B cell (primary cell): Measurements from ENCODE around the gene DNAJC21. TPM values are rescaled to one million over a fixed set of nuclear protein-coding genes. Genes with fewer than 3 reads are reported as not detected.

Experiments
- ATAC-seq: fragments of 200-7000 bp; cut with Tn5 transposase; one replicate; pipeline ENCODE4 v1.10.0; 2021; ENCODE audit warnings: low read depth, mild to moderate bottlenecking, moderate number of reproducible peaks, moderate library complexity
- CTCF ChIA-PET: fragments of 350-600 bp; sonication (Branson Sonifier 250); formaldehyde crosslinking; loops from one replicate; lab custom pipeline; 2021; ENCODE audit warnings: antibody characterized with exemption, inconsistent platforms; lab: Charles Lee
- POLR2A ChIA-PET: fragments of 350-600 bp; sonication (Branson Sonifier 250); formaldehyde crosslinking; loops from one replicate; lab custom pipeline; 2021; ENCODE audit warnings: antibody characterized with exemption; lab: Charles Lee
- DNase-seq: peaks from one replicate; pipeline ENCODE4 v3.0.0; 2013
- H2AFZ ChIP-seq: 2 replicates; pipeline ENCODE4 v1.6.1; 2012; ENCODE audit warnings: mild to moderate bottlenecking, low read depth, low read length; ENCODE audit not compliant: insufficient read depth, poor library complexity, severe bottlenecking
- H3K27ac ChIP-seq, 2 donors: 1 replicate in 1 of 2; 2 replicates in 1 of 2; pipeline ENCODE4 v1.5.1; 2012 to 2013; ENCODE audit warnings: low read length in 2 of 2, mild to moderate bottlenecking in 2 of 2, moderate library complexity in 1 of 2
- H3K27me3 ChIP-seq, 4 experiments: fragments of 200-600 bp in 1 of 4; sonication (generic) in 1 of 4; replicated peaks in 1 of 4; 1 replicate in 2 of 4; 2 replicates in 2 of 4; pipeline versions ENCODE4 v1.6.1 to v1.7.0; 2013 to 2016; ENCODE audit warnings: low read length in 3 of 4, mild to moderate bottlenecking in 2 of 4, mixed read lengths in 1 of 4, moderate library complexity in 1 of 4; ENCODE audit not compliant: insufficient read depth in 4 of 4, control insufficient read depth in 3 of 4; ENCODE audit errors: control extremely low read depth in 1 of 4
- H3K36me3 ChIP-seq, 2 experiments: replicated peaks in 1 of 2; 1 replicate in 1 of 2; 2 replicates in 1 of 2; pipeline versions ENCODE4 v1.6.1 to v1.7.1; 2013; ENCODE audit warnings: low read length in 1 of 2; ENCODE audit not compliant: insufficient read depth in 2 of 2, control insufficient read depth in 1 of 2; ENCODE audit errors: control extremely low read depth in 1 of 2, extremely low read depth in 1 of 2
- H3K4me1 ChIP-seq, 2 donors: fragments of 200-600 bp in 1 of 2; sonication (generic) in 1 of 2; 1 replicate in 1 of 2; 2 replicates in 1 of 2; pipeline versions ENCODE4 v1.5.1 to v1.6.1; 2013 to 2017; ENCODE audit warnings: low read length in 2 of 2; ENCODE audit not compliant: control insufficient read depth in 2 of 2, insufficient read depth in 2 of 2
- H3K4me2 ChIP-seq: replicated peaks from 2 replicates; pipeline ENCODE3; 2012; ENCODE audit warnings: mild to moderate bottlenecking, low read depth, low read length; ENCODE audit not compliant: poor library complexity, severe bottlenecking
- H3K4me3 ChIP-seq, 5 experiments: fragments of 200-600 bp in 1 of 5; sonication (generic) in 1 of 5; 1 replicate in 3 of 5; 2 replicates in 2 of 5; pipeline versions ENCODE4 v1.5.1 to v1.7.0; 2011 to 2016; ENCODE audit warnings: low read length in 4 of 5, mild to moderate bottlenecking in 4 of 5, low read depth in 2 of 5, control low read depth in 1 of 5, moderate library complexity in 1 of 5; ENCODE audit not compliant: insufficient read depth in 1 of 5; ENCODE audit errors: control extremely low read depth in 1 of 5, extremely low read depth in 1 of 5
- H3K79me2 ChIP-seq: fragments of 200-600 bp; sonication (generic); one replicate; pipeline ENCODE4 v1.6.0; 2016; ENCODE audit warnings: low read length; ENCODE audit not compliant: control insufficient read depth, insufficient read depth
- H3K9ac ChIP-seq: fragments of 200-600 bp; sonication (generic); 2 replicates; pipeline ENCODE4 v1.6.1; 2017; ENCODE audit warnings: mild to moderate bottlenecking, low read length, moderate library complexity
- H3K9me3 ChIP-seq, 3 donors: one replicate each; pipeline versions ENCODE4 v1.6.1 to v1.7.1; 2013; ENCODE audit warnings: low read length in 2 of 3; ENCODE audit not compliant: control insufficient read depth in 2 of 3, insufficient read depth in 1 of 3; ENCODE audit errors: control extremely low read depth in 1 of 3
- H4K20me1 ChIP-seq: 2 replicates; pipeline ENCODE4 v1.6.0; 2012; ENCODE audit warnings: mild to moderate bottlenecking, low read length; ENCODE audit not compliant: insufficient read depth, control insufficient read depth, poor library complexity, severe bottlenecking
- H3K27ac Mint-ChIP-seq: one replicate; pipeline ENCODE4 v1.8.0; 2021; ENCODE audit warnings: mixed read lengths
- H3K27me3 Mint-ChIP-seq: one replicate; pipeline ENCODE4 v1.8.0; 2021; ENCODE audit warnings: mixed read lengths
- H3K4me1 Mint-ChIP-seq: one replicate; pipeline ENCODE4 v1.8.0; 2021; ENCODE audit warnings: mixed read lengths
- H3K4me3 Mint-ChIP-seq: one replicate; pipeline ENCODE4 v1.8.0; 2021; ENCODE audit warnings: mixed read lengths
- H3K9me3 Mint-ChIP-seq: one replicate; pipeline ENCODE4 v1.8.0; 2022; ENCODE audit warnings: mixed read lengths; ENCODE audit not compliant: insufficient read depth
- CTCF ChIP-seq: fragments of 200-600 bp; IDR thresholded peaks from one replicate; pipeline ENCODE4 v1.8.0; 2022; ENCODE audit warnings: antibody characterized with exemption, mild to moderate bottlenecking
- EZH2 ChIP-seq: IDR thresholded peaks from 2 replicates; pipeline ENCODE4 v1.6.1; 2012; ENCODE audit warnings: borderline replicate concordance, low read depth, mild to moderate bottlenecking, moderate library complexity, low read length; ENCODE audit not compliant: insufficient read depth, poor library complexity, severe bottlenecking
- WGBS: methylation state at CpG from one replicate; pipeline ENCODE4 v1.1.5; 2013; ENCODE audit warnings: missing lambda C conversion rate; ENCODE audit not compliant: insufficient coverage; 5-methylcytosine and 5-hydroxymethylcytosine counted together
- intact Hi-C: fragments of 100-400 bp; cut with micrococcal nuclease; formaldehyde crosslinking; loops from one replicate; pipeline ENCODE4 v1.10.0; 2022
- polyA plus RNA-seq: library from polyadenylated mRNA; depleted of rRNA; stranded (reverse); fragments of >200 nt; gene quantifications from 2 replicates; pipeline ENCODE4 v1.2.3, GENCODE V29; 2012
- total RNA-seq, 2 donors: library from RNA; stranded (reverse); fragments of 120-200 nt in 1 of 2; gene quantifications; 1 replicate in 1 of 2; 2 replicates in 1 of 2; pipeline versions ENCODE4 v1.2.3 to v1.2.4, GENCODE V29; 2013 to 2022

Gene DNAJC21
- total and polyA plus RNA-seq, 2 donors (not counting 1 experiment from before 2014, with no cell fraction given), result 7.2 to 59.3 TPM

- Histone ChIP-seq H3K4me1 (no peaks in the 10 kb centered on the region), H3K9me3 (peaks cover 0 to 3% (median 0%) of the 10 kb centered on the region in 3 donors), H3K36me3 (no peaks in the 10 kb centered on the region), H3K4me2 (no peak overlapping the region), H3K79me2 (no peaks in the 10 kb centered on the region), H3K9ac (no peak overlapping the region), H3K27ac (no peak overlapping the region), H4K20me1 (no peaks in the 10 kb centered on the region), H3K27me3 (peaks cover 0 to 3% (median under 1%) of the 10 kb centered on the region in 4 experiments), H2AFZ (no peak overlapping the region), H3K4me3 (no peak overlapping the region)
- no CpG with 5 or more reads among the region's 6 CpGs for WGBS
- CTCF ChIA-PET, result no interaction called here
- POLR2A ChIA-PET, result no interaction called here
- Mint-ChIP-seq H3K4me1 (no peaks in the 10 kb centered on the region), H3K4me3 (no peak overlapping the region), H3K9me3 (no peaks in the 10 kb centered on the region), H3K27ac (no peak overlapping the region), H3K27me3 (peaks cover 21% of the 10 kb centered on the region)
- TF ChIP-seq CTCF, result no peak
- TF ChIP-seq EZH2, result no peak
- ATAC-seq (no peak), DNase-seq (no peak)
- intact Hi-C loops, result no loop called here
These were observed 68.9 kb downstream of the DNAJC21 start for GRCh38 chr5:34998058-34998789.

- TF ChIP-seq EZH2, result no peak
- TF ChIP-seq CTCF, result no peak
- no CpG with 5 or more reads among the region's 3 CpGs for WGBS
- H2AFZ ChIP-seq, result no peak overlapping the region
- no peaks in the 10 kb centered on the region for H4K20me1 ChIP-seq
- ChIA-PET CTCF (interaction anchor here (1.0 to 1.7 kb wide), 6 partner anchors 9 to 528 kb away, joined by 3 to 8 read pairs (median 4); no protein-coding TSS in a partner anchor), POLR2A (no interaction called here)
- H3K4me3 ChIP-seq, result no peak overlapping the region
- Mint-ChIP-seq H3K4me1 (no peaks in the 10 kb centered on the region), H3K4me3 (no peak overlapping the region), H3K27me3 (peaks cover 29% of the 10 kb centered on the region), H3K27ac (no peak overlapping the region), H3K9me3 (no peaks in the 10 kb centered on the region)
- no peaks in the 10 kb centered on the region for H3K79me2 ChIP-seq
- DNase-seq, result no peak
- intact Hi-C loops, result no loop called here
- H3K9me3 ChIP-seq, result peaks cover 0 to 3% (median 0%) of the 10 kb centered on the region in 3 donors
- H3K4me1 ChIP-seq, result no peaks in the 10 kb centered on the region
- peaks cover 0 to 9% (median 3%) of the 10 kb centered on the region in 4 experiments for H3K27me3 ChIP-seq
- H3K36me3 ChIP-seq, result no peaks in the 10 kb centered on the region
- H3K27ac ChIP-seq, result no peak overlapping the region
- H3K9ac ChIP-seq, result no peak overlapping the region
- no peak for ATAC-seq
- H3K4me2 ChIP-seq, result no peak overlapping the region
These were observed 72.5 kb downstream of the DNAJC21 start for GRCh38 chr5:35001842-35002241.
